GM20431 (cell line): ENCODE results near the gene RFPL2.
"Not testable (repeated sequence)": the region's sequence is repeated elsewhere in the genome, so short reads cannot be mapped to it uniquely, and the experiment has no call there.

Source experiments
- in situ Hi-C: fragments of 300-500 bp; cut with MseI, MboI; formaldehyde crosslinking; loops from one replicate; pipeline ENCODE4 v1.15.0; 2020; ENCODE audit warnings: low sequenced_read_pairs; ENCODE audit not compliant: unreplicated experiment

The RFPL2 gene

DNA sequence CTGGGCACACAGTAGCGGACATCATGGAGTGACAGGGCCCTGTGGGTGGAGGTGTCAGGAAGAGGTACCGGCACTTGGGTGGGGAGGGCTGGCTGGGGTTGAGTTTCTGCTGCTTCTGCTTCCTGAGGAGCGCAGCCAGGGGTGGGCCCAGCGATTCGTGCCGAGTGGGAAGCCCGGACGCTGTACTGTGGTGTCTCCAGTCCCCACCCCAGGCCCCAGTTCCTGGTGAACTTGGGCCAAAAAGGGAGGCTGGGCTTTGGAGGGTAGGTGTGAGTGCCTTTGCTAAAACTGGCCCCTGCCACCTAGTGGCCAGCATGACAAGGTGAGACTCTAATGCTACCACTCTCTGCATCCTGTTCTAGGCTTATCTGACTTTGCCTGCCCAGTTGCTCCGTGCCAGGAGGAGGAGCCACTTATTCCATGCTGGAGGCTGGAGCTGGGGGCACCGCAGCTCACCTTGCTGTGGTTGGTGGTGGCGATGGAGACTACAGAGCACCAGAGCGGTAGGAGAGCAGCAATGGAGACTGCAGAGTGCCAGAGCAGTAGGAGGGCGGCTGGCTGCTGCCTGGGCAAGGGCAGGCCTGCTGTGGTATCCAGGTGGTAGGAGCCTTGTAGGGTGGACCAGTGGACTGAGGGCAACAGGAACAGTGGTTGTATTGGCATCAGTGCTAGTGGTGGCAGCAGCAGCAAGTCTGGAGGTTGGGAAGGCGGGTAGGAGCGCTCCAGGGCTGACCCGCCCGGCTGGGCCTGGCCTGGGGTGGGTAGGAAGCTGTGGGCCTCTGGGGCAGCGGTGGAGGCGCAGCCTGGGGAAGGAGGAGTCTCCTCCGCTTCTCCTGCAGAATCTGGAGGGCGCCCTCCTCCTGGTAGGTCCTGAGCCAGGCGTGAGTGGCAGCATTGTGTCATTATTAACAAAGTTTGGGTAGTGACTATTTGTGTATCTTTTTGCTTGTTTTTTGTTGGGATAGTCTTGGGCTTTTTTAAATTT is 2.2 kb upstream of the RFPL2 start:
- in situ Hi-C loops, result no loop called here

DNA sequence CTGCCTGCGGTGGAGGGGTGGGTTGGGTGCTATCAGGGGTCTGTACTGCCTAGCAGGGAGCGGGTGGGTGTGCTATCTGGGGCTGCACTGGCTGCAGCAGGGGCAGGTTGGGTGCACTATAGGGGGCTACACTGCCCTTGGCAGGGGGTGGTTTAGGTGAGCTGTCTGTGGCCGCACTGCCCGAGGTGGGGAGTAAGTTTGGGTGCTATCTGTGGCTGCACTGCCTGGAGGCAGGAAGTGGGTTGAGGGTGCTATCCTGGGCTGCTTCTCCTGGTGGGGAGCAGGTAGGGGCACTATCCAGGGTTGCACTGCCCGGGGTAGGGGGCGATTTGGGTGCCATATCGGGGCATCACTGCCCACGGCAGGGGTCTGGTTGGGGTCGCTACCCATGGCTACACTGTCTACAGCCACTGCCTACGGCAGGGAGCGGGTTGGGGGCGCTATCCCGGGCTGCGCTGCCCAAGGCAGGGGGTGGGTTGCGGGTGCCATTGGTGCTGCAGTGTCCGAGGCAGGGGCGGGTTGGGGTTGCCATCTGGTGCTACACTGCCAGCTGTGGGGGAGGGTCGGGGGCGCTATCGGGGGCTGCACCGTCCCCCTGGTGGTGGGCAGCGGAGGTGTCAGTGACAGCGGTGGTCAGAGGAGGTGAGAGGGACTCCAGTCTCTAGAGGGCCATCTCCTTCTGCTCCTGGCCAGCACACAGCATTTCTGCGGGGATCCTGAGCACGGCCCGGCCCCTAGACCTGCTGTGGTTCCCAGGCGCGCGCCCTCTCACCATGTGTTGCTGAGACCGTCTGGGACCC is 1.3 kb upstream of the RFPL2 start:
- in situ Hi-C loops, result no loop called here

DNA sequence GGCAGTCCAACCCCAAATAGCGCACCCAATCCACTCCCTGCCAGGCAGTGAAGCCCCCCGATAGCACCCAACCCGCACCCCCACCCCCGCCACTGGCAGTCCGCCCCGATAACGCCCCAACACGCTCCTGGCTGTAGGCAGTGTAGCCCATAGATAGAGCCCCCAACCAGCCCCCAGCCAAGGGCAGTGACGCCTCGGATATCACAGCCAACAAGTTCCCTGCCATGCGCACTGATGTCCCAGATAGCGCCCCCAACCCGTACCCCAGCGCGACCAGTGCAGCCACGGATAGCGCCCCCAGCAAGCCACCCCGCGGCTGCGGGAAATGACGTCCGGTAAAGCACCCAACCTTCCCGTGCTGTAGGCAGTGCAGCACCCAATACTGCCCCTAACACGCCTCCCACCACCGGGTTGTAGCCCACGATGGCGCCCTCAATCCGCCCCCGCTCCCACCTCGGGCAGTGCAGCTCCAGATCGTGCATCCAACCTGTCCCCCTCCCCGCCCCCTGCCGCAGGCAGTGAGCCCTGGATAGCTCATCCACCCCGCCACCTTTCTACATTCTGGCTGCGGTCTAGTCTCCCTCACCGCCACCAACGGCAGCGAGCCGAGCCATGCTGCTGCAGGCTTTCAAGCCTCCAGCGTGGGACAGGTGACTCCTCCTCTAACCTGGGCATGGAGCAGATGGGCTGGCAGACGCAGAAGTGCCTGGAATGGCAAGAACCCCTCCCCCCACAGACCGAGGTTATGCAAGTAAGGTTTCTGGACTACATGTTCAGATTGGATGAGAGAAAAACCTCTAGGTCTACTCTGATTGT is 625 bp downstream of the RFPL2 start:
- in situ Hi-C loops, result no loop called here

DNA sequence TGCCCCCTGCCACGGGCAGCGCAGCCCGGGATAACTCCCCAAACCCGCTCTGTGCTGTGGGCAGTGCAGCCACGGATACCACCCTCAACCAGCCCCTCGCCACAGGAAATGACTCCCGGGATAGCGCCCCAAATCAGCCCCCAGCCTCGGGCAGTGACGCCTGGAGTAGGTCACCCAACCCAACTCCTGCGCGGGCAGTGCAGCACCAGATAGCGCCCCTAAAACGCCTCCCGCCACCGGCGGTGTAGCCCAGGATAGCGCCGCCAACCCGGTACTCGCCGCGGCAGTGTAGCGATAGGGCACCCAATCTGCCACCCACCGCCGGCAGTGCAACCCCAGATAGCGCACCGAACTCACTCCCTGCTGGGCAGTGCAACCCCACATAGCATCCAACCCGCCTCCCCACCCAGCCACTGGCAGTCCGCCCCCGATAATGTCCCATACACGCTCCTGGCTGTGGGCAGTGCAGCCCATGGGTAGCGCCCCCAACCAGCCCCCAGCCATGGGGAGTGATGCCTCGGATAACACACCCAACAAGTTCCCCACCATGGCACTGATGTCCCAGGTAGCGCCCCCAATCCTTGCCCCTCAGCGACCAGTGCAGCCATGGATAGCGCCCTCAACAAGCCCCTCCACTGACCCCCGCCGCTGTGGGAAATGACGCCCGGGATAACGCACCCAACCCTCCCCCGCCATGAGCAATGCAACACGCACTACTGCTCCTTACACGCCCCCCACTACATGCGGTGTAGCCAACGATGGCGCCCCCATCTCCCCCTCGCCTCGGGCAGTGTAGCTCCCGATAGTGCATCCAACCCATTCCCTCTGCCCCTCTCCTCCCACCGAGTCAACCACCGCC is 1.5 kb downstream of the RFPL2 start:
- in situ Hi-C loops, result no loop called here

DNA sequence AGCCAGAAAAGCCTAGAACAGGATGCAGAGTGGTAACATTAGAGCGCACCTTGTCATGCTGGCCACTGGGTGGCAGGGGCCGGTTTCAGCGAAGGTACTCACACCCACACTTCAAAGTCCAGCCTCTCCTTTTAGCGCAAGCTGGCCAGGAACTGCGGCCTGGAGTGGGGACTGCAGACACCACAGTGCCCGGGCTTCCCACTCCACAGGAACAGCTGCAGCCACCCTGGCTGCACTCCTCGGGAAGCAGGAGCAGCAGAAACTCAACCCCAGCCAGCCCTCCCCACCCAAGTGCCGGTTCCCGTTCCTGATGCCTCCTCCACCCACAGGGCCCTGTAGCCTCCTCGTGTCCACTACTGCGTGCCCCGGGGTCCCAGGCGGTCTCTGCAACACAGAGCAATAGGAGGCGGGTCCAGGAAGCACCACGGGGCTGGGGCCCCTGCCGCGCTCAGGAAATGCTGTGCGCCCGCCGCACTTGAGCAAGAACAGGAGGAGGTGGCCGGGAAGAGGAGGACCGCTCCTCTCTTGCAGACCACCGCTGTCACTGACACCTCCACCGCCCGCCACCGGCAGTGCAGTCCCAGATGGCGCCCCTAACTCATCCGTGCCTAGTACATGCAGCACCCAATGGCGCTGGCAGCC is 2.2 kb downstream of the RFPL2 start:
- in situ Hi-C loops, result no loop called here

DNA sequence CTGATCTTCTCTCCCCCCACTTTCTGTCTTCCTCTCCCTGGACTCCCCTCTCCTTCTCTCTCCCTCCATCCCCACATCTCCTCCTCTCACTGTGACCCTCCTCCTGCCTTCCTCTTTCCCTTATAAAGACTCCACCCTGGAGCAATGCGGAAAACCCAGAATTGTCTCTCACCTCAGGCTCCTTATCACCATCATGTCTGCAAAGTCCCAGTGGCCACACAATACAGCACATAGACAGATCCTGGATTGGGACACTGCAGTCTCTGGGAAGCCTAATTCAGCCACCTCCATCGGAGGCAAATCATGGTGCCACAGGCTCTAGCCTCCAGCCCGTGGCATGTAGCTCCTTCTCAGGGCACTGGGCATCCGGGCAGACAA is 2.7 kb downstream of the RFPL2 start:
- in situ Hi-C loops, result no loop called here

DNA sequence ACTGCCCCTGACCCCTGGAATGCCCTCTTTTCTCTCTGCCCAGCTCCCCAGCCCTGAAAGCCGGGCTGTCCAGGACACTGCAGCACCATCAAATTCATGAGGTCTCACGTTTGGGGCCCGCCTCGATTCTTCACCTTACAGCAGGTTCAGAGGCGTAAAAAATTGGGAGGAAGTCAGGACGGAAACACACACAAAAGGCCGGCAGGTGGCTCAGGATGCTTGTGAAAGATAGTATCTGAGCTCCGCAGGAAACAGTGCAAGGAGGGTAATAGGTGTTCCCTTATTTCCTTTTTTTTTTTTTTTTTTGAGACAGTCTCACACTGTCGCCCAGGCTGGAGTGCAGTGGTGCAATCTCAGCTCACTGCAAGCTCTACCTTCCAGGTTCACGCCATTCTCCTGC is 4.1 kb downstream of the RFPL2 start:
- in situ Hi-C loops, result no loop called here

DNA sequence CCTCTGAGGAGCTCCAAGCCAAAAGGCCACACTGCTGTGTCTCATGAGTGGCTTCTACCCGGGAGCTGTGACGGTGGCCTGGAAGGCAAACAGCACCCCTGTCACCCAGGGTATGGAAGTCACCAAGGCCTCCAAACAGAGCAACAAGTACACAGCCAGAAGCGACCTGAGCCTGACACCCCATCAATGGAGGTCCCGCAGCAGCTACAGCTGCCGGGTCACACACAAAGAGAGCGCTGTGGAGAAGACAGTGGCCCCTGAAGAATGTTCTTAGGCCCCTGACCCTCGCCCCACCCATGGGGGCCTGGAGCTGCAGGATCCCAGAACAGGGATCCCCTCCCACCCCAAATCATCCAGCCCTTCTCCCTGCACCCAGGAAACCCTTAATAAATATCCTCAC is 4.9 kb downstream of the RFPL2 start:
- in situ Hi-C loops, result no loop called here

DNA sequence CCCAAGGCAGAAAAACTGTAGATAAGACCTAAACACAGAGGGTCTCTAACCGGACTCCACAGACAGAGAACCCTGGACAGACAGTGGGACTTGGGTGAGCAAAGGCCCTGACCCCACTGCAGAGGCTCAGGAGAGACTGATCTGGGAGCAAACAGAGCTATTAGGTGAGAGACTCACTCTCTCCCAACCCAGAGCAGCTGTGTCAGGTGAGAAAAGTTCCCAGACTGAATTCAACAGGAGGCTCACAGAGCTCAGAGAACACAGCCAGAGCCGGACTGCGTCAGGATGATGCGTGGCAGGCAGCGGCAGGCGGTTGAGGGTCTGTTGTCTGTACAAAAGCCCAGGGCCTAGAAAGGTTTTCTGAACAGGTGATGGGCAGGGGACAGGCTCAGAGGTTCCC is 5.5 kb downstream of the RFPL2 start:
- in situ Hi-C loops, result no loop called here

DNA sequence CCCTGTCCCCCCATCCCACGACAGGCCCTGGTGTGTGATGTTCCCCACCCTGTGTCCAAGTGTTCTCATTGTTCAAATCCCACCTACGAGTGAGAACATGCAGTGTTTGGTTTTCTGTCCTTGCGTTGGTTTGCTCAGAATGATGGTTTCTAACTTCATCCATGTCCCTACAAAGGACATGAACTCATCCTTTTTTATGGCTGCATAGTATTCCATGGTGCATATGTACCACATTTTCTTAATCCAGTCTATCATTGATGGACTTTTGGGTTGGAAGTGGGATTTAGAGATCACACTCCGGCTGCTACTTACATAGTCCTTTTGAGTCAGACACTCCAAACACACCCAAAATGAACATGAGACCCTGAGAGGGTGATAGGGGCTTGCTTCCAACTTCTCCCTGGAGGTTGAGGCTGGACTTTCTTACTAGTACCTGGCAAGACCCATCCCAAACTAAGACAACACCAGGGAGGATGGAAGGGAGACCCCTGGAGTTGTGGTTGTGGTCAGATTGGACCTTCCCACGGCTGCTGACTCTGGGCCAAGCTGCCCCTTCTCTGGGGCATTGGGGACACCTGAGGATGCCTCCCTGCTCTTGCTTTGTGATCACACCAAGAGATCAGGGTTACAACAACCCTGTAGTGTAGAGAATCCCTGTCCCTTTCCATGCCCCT is 7.2 kb downstream of the RFPL2 start:
- in situ Hi-C loops, result not testable (repeated sequence)

DNA sequence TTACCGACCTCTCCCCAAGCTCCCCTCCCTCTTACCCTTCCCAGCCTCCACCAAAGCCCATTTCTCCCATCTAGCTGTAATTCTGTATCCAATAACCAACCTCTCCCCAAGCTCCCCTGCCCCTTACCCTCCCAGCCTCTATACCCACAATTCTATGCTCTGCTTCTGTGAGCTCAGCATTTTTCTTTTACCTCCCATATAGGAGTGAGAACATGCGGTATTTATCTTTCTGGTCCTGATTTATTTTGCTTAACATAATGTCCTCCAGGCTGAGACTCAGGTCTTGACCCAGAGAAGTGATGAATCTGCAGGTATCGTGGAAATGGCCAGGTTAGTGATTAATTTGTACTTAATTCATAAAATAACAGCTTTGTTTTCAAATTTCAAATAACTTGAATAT is 9.0 kb downstream of the RFPL2 start:
- in situ Hi-C loops, result not testable (repeated sequence)

DNA sequence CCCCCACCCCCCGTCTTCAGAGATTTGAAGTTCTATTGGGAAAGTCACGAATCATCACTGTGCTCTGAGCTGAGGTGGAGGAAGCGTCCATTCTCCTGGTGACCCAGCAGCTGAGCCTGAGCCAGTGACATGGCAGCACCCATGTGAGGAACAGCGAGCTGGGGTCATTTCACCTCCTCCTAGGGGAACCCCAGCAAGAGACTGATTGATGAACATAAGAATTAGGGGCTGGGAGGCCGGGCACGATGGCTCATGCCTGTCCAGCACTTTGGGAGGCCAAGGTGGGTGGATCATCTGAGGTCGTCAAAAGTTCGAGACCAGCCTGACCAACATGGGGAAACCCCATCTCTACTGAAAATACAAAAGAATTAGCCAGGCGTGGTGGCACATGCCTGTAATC is 11.5 kb downstream of the RFPL2 start:
- in situ Hi-C loops, result not testable (repeated sequence)

DNA sequence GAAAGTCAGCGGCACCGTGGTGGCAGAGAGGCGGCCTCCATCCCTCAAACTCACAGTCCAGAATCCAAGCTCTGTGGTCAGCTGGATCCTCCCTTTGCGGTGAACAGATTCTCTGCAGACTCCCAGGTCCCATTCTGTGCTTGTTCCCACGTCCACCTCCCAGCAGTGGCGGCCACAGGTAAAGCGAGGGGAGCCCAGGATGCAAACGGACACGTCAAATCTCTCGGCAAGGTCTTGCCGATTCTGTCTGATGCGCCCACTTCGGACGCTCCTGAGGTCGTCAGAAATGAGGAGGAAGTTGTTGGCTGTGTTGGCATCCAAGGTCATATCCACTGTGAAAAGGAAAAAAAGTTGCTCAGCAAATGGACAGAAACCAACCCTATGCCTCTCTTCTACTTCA is 13.9 kb downstream of the RFPL2 start:
- in situ Hi-C loops, result not testable (repeated sequence)

DNA sequence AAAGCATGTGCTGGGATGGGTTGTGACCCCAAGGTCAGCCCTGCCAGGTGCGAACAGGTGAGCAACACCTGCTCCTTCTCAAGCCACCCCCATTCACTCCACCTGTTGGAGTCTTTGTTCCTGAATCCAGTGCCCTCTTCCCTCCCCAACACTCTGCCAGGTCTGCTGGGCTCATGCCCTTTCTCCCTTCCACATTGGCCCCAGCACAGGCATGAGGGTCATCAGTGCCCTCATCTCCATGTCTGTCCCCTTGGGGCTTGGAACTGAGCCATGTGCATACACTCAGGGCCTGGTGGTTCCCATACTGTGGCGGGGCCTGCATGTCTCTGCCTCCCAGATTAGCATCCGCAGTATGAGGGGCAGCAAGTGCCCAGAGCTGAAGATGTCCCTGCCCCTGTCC is 19.1 kb downstream of the RFPL2 start:
- in situ Hi-C loops, result no loop called here

DNA sequence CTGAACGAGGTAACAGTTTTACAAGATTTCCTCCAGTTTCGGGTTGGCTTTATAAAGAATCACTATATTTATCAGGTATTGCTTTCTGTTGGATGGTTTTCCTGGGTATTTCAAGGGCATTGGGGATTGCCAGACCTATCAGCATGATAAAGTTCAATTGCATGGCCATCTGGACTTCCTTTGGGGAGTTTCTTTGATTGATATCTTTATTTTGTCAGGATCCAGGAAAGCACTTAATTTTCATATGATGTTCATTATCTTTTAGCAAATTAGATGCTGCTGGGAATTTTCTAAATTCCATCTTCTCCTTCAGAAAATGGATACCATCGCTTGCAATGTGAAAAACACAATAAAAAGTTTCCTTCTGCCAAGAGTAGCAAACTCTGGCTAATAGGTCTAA is 21.2 kb downstream of the RFPL2 start:
- in situ Hi-C loops, result no loop called here

DNA sequence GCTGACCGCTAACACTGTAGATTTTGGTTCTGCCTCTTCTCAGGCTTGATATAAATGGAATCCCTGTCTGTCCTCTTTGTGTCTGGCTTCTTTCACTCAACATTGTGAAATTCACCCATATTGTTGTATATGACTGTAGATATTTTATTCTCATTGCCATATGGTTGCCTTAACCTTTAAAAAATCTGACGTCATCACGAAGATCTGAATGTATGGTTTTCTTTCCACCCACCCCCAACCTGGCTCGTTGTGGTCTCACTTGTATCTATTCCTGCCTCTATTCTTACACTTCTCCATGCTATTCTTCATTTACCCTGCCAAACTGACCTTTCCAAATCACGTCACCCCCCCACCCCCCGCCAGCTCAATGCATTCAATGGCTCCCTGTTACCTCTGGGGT is 23.8 kb downstream of the RFPL2 start:
- in situ Hi-C loops, result no loop called here

DNA sequence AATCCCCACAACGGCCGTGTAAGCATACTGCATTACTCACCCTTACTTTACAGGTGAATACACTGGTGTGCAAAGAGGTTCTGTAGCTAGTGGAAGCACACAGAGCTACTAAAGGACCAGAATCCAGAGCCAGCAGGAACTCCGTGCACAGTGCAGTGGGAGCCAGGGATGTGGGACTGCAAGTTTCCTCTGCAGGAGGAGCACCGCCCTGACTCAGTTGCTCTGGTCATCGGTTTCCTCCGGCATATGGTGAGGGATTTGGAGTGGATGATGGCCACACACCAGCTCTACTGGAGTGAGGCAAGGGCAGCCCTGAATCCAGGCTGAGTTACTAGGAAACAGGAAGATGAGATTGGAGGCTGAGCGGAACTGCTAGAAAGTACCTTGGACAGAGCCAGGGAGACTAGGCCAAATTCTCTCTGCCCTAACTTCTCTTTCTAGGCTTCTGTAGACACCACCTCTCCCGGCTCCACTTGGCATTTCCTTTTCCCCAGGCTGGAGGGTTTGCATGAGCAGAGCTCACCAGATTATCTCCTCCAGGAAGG is 27.6 kb downstream of the RFPL2 start:
- in situ Hi-C loops, result no loop called here
